A549 (cell line): ENCODE data around the gene BNIP5. TPM values are rescaled to one million over a fixed set of nuclear protein-coding genes. Genes with fewer than 3 reads are reported as not detected.

Source experiments
- ATAC-seq, 2 experiments: fragments of 200-7000 bp in 1 of 2; fragments of >200 bp in 1 of 2; cut with Nextera tagmentation in 1 of 2; cut with Tn5 transposase in 1 of 2; 3 replicates each; pipeline versions ENCODE4 v1.8.0 to v1.9.1; 2018 to 2020; ENCODE audit warnings: mild to moderate bottlenecking in 1 of 2, moderate library complexity in 1 of 2
- CTCF ChIA-PET: fragments of 300-600 bp; sonication (Branson Sonifier 250); formaldehyde crosslinking; extraction: SDS; loops from one replicate; lab custom pipeline; 2021; ENCODE audit warnings: antibody characterized with exemption, inconsistent platforms; lab: Yijun Ruan, JAX
- POLR2A ChIA-PET: fragments of 350-600 bp; formaldehyde crosslinking; extraction: SDS; loops from one replicate; lab custom pipeline; 2021; ENCODE audit warnings: antibody characterized with exemption, inconsistent platforms; lab: Yijun Ruan, JAX
- DNase-seq, 2 experiments: peaks; one replicate each; pipeline versions ENCODE4 v3.0.0 to v3.0.0-alpha.2; 2011 to 2016; ENCODE audit warnings: low read depth in 1 of 2, low spot score in 1 of 2
- FAIRE-seq: peaks from 2 replicates; lab custom pipeline; 2011; peaks lifted over from hg19 to GRCh38; lab: Jason Lieb, UNC
- H3K27ac ChIP-seq, 2 experiments: fragments of >200 bp; sonication (Bioruptor Twin); formaldehyde crosslinking; 3 replicates each; pipeline ENCODE4 v1.5.1; 2016 to 2017
- H3K4me1 ChIP-seq: fragments of >200 bp; sonication (Bioruptor Twin); formaldehyde crosslinking; 3 replicates; pipeline ENCODE4 v1.6.1; 2016
- H3K4me2 ChIP-seq: fragments of >200 bp; sonication (Bioruptor Twin); formaldehyde crosslinking; 3 replicates; pipeline ENCODE4 v1.6.1; 2016
- H3K4me3 ChIP-seq: fragments of >200 bp; sonication (Bioruptor Twin); formaldehyde crosslinking; 3 replicates; pipeline ENCODE4 v1.5.1; 2016
- H3K9me3 ChIP-seq: fragments of >200 bp; sonication (Bioruptor Twin); formaldehyde crosslinking; 3 replicates; pipeline ENCODE4 v1.6.1; 2016
- BHLHE40 ChIP-seq: IDR thresholded peaks from 2 replicates; pipeline ENCODE4 v1.6.1; 2012; ENCODE audit warnings: low read depth, low read length, inconsistent platforms
- CBX2 ChIP-seq: fragments of 200-600 bp; sonication (generic); IDR thresholded peaks from 2 replicates; pipeline ENCODE4 v1.6.1; 2016; ENCODE audit warnings: low read depth, mild to moderate bottlenecking, borderline replicate concordance
- CEBPB ChIP-seq, 2 experiments: fragments of >200 bp in 1 of 2; sonication (Bioruptor Twin) in 1 of 2; formaldehyde crosslinking in 1 of 2; IDR thresholded peaks; 2 replicates each; pipeline ENCODE4 v1.6.1; 2012 to 2016
- EHF ChIP-seq: fragments of 250-450 bp; sonication (Bioruptor Pico); IDR thresholded peaks from 2 replicates; pipeline ENCODE4 v1.5.0; 2020; ENCODE audit warnings: mild to moderate bottlenecking
- ESRRA ChIP-seq: fragments of 150-350 bp; IDR thresholded peaks from 2 replicates; pipeline ENCODE4 v1.6.1; 2014; ENCODE audit warnings: mild to moderate bottlenecking, low read length, borderline replicate concordance
- FOSB ChIP-seq: fragments of 250-450 bp; sonication (Bioruptor Pico); IDR thresholded peaks from 2 replicates; pipeline ENCODE4 v1.5.0; 2020; ENCODE audit warnings: mild to moderate bottlenecking, moderate library complexity
- FOSL2 ChIP-seq, 2 experiments: fragments of 450-650 bp in 1 of 2; fragments of >200 bp in 1 of 2; sonication (Bioruptor Twin) in 1 of 2; formaldehyde crosslinking; IDR thresholded peaks; 2 replicates each; pipeline versions ENCODE4 v1.5.0 to v1.6.1; 2016 to 2020; ENCODE audit warnings: mild to moderate bottlenecking in 1 of 2, moderate library complexity in 1 of 2
- HDAC2 ChIP-seq: fragments of 200-600 bp; sonication (generic); IDR thresholded peaks from 2 replicates; pipeline ENCODE4 v1.6.1; 2016
- HOXB13 ChIP-seq: fragments of 250-450 bp; sonication (Bioruptor Pico); IDR thresholded peaks from 2 replicates; pipeline ENCODE4 v1.5.0; 2020; ENCODE audit warnings: low read depth, mild to moderate bottlenecking, moderate library complexity
- JUNB ChIP-seq: fragments of >200 bp; sonication (Bioruptor Twin); formaldehyde crosslinking; IDR thresholded peaks from 2 replicates; pipeline ENCODE4 v1.6.1; 2016
- KDM5A ChIP-seq: fragments of 200-600 bp; sonication (generic); IDR thresholded peaks from 2 replicates; pipeline ENCODE4 v1.6.1; 2016; ENCODE audit warnings: antibody characterized with exemption, mild to moderate bottlenecking
- NFE2L2 ChIP-seq: fragments of 150-350 bp; conservative IDR thresholded peaks from 2 replicates; pipeline ENCODE4 v1.6.1; 2014; ENCODE audit warnings: low read length
- NR3C1 ChIP-seq: fragments of >200 bp; sonication (Bioruptor Twin); formaldehyde crosslinking; IDR thresholded peaks from 3 replicates; pipeline ENCODE4 v1.6.1; 2017
- SREBF2 ChIP-seq: fragments of 450-650 bp; IDR thresholded peaks from 2 replicates; pipeline ENCODE4 v1.6.1; 2014; ENCODE audit warnings: mild to moderate bottlenecking, moderate library complexity
- WGBS: methylation state at CpG from one replicate; pipeline ENCODE4 v1.1.6; 2017; ENCODE audit errors: missing lambda C conversion rate; 5-methylcytosine and 5-hydroxymethylcytosine counted together
- polyA plus RNA-seq, 4 experiments: library from polyadenylated mRNA; depleted of rRNA in 3 of 4; stranded (reverse); fragments of >200 nt; fragmentation: RNase III in 1 of 4; extraction: RNeasy Plus Mini Kit Qiagen cat#74134 plus additional on column Dnase treatment in 1 of 4; gene quantifications; 2 replicates in 3 of 4; 3 replicates in 1 of 4; pipeline ENCODE4 v1.2.3, GENCODE V29; 2011 to 2017
- TF ChIP-seq, protein P1 (sequence below): fragments of 250-450 bp; sonication (Bioruptor Pico); IDR thresholded peaks from 2 replicates; pipeline ENCODE4 v1.5.0; 2021; ENCODE audit warnings: mild to moderate bottlenecking, moderate library complexity, borderline replicate concordance
- TF ChIP-seq, protein P2 (sequence below): IDR thresholded peaks from 2 replicates; pipeline ENCODE4 v1.6.1; 2012
- TF ChIP-seq, protein P3 (sequence below): fragments of >200 bp; sonication (Bioruptor Twin); formaldehyde crosslinking; IDR thresholded peaks from 2 replicates; pipeline ENCODE4 v1.6.1; 2016
- TF ChIP-seq, protein P4 (sequence below): fragments of 150-350 bp; IDR thresholded peaks from 2 replicates; pipeline ENCODE4 v1.6.1; 2014; ENCODE audit warnings: low read depth, mild to moderate bottlenecking, low read length

BNIP5 gene
- polyA plus RNA-seq, 2 of the 4 experiments (the other 2 are of a cell fraction) = not detected

DNA sequence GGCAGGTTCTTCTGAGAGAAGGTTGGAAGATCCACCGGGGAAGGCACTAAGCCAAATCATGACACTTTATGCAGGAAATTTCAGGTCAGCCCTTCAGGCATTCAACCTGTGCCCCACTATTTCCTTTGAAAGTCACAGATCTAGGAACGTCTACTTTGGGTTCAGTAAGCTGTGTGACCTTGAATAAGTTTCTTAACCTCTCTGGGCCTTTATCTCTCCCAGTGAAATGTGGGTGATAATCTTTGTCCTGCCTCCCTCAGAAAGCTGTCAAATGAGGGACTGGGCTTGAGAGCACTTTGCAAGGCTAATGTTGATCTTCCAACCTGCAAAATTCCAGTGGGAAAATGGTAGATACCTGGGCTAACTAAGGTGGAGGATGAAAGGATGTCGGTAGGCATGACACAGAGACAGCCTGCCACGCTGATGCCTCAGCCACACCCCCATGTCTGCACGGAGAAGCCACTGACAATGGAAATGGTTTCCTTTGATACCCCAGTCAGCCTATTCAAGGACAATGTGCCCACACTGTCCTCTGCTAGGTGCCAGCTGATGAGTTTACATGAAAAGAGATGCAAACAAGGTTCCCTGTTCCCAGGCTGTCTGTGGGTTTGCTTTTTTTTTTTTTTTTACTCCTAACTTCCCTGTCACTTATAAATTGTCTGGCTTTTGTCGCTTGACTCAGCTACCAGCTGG, 9.3 kb downstream of the BNIP5 start:
- H3K4me3 ChIP-seq = no peak overlapping the region
- H3K9me3 ChIP-seq = no peaks in the 10 kb centered on the region
- WGBS = 31% methylated on average over 6 of the region's 6 CpGs
- ATAC-seq = no peak
- CTCF ChIA-PET = interaction anchor here (0.6 to 2.2 kb wide), 2 partner anchors 13 to 397 kb away, joined by 3 to 10 read pairs; no protein-coding TSS in a partner anchor
- H3K4me1 ChIP-seq = no peaks in the 10 kb centered on the region
- no peak for FAIRE-seq
- POLR2A ChIA-PET = no interaction called here
- H3K4me2 ChIP-seq = no peak overlapping the region
- H3K27ac ChIP-seq = no peak overlapping the region
- DNase-seq = no peak
- TF ChIP-seq, protein P1, sequence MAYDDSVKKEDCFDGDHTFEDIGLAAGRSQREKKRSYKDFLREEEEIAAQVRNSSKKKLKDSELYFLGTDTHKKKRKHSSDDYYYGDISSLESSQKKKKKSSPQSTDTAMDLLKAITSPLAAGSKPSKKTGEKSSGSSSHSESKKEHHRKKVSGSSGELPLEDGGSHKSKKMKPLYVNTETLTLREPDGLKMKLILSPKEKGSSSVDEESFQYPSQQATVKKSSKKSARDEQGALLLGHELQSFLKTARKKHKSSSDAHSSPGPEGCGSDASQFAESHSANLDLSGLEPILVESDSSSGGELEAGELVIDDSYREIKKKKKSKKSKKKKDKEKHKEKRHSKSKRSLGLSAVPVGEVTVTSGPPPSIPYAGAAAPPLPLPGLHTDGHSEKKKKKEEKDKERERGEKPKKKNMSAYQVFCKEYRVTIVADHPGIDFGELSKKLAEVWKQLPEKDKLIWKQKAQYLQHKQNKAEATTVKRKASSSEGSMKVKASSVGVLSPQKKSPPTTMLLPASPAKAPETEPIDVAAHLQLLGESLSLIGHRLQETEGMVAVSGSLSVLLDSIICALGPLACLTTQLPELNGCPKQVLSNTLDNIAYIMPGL = no peak
- TF ChIP-seq NR3C1 (no peak), HDAC2 (no peak), KDM5A (no peak), ESRRA (no peak)

DNA sequence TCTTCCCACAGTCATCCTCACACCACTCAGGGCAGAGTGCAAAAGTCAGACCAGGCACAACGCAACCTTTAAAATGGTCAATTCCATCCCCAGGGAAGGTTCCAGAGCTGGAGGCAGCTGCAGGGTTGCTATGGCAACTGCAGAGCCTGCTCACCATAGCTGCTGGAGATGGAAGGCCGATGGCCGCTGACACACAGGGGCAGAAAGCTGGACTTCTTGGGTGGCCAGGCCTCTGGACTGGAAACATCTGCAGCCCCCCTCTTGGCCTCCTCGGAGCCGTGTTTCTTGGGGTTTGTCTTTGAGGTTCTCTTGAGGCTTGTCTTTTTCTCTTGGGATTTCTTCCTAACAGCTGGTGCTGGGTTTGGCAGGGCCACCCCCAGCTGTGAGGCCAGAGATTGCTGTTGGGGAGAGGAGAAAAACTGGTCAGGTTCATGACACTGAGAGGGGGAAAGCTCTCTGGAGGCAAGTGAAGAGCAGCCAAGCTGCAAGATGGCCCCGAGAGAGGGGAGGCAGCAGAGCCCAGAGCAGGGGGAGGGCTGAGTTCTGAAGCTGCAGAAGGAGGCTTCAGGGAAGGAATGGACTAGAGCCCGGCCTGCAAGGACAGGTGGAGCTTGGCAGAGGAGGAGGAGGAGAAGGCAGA, 10.2 kb downstream of the BNIP5 start:
- Histone ChIP-seq H3K4me2 (no peak overlapping the region), H3K4me1 (no peaks in the 10 kb centered on the region), H3K27ac (no peak overlapping the region), H3K4me3 (no peak overlapping the region), H3K9me3 (no peaks in the 10 kb centered on the region)
- no peak for ATAC-seq
- 67% methylated on average over 7 of the region's 7 CpGs for WGBS
- POLR2A ChIA-PET = no interaction called here
- DNase-seq = no peak
- FAIRE-seq = no peak
- CTCF ChIA-PET = interaction anchor here (2.1 to 2.2 kb wide), 2 partner anchors 14 to 24 kb away, joined by 7 to 10 read pairs; no protein-coding TSS in a partner anchor
- TF ChIP-seq, protein P2, sequence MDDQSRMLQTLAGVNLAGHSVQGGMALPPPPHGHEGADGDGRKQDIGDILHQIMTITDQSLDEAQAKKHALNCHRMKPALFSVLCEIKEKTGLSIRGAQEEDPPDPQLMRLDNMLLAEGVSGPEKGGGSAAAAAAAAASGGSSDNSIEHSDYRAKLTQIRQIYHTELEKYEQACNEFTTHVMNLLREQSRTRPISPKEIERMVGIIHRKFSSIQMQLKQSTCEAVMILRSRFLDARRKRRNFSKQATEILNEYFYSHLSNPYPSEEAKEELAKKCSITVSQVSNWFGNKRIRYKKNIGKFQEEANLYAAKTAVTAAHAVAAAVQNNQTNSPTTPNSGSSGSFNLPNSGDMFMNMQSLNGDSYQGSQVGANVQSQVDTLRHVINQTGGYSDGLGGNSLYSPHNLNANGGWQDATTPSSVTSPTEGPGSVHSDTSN = no peak
- TF ChIP-seq, protein P3, sequence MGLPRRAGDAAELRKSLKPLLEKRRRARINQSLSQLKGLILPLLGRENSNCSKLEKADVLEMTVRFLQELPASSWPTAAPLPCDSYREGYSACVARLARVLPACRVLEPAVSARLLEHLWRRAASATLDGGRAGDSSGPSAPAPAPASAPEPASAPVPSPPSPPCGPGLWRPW = no peak
- TF ChIP-seq JUNB = no peak
- TF ChIP-seq, protein P4, sequence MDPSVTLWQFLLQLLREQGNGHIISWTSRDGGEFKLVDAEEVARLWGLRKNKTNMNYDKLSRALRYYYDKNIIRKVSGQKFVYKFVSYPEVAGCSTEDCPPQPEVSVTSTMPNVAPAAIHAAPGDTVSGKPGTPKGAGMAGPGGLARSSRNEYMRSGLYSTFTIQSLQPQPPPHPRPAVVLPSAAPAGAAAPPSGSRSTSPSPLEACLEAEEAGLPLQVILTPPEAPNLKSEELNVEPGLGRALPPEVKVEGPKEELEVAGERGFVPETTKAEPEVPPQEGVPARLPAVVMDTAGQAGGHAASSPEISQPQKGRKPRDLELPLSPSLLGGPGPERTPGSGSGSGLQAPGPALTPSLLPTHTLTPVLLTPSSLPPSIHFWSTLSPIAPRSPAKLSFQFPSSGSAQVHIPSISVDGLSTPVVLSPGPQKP = no peak
- no peak for TF ChIP-seq NFE2L2
- TF ChIP-seq CBX2 = no peak
- TF ChIP-seq BHLHE40 = no peak
- no peak for TF ChIP-seq FOSB (CRISPR knock-in tag)
- no peak for TF ChIP-seq FOSL2 (IDR thresholded peaks at IDR 0.05)
- no peak for TF ChIP-seq FOSL2 (CRISPR knock-in tag; IDR thresholded peaks at IDR 0.05)
- no peak for TF ChIP-seq EHF (CRISPR knock-in tag)
- no peak for TF ChIP-seq CEBPB (IDR thresholded peaks at IDR 0.05)
- no peak for TF ChIP-seq HOXB13 (CRISPR knock-in tag)
- TF ChIP-seq NR3C1 = no peak
- TF ChIP-seq SREBF2 = no peak

DNA sequence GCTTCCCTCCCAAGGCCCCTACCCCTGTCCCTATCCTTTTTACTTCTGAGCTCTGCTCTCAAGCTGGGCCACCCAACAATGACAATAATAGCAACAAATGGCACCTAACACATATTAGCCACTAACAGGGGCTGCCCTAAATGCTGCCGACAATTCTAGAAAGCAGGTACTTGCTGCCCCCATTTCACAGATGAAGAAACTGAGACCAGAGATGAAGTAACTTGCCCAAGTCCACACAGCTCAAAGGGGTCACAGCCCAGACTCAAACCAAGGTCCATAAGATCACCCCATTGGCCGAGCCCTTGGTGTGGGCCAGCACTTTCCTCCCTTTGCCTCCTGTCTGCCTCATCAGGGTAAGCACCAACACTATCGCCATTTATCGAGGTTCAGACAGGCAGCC, 12.0 kb downstream of the BNIP5 start:
- ATAC-seq = no peak
- FAIRE-seq = no peak
- no peaks in the 10 kb centered on the region for H3K4me1 ChIP-seq
- no peak overlapping the region for H3K4me3 ChIP-seq
- ChIA-PET POLR2A (no interaction called here), CTCF (interaction anchor here (1.7 to 2.1 kb wide), 2 partner anchors 16 to 22 kb away, joined by 5 to 7 read pairs; no protein-coding TSS in a partner anchor)
- no peak overlapping the region for H3K27ac ChIP-seq
- no peak overlapping the region for H3K4me2 ChIP-seq
- 100% methylated on average over 1 of the region's 4 CpGs for whole genome bisulfite sequencing
- H3K9me3 ChIP-seq = no peaks in the 10 kb centered on the region
- TF ChIP-seq, protein P1 = no peak
- TF ChIP-seq CEBPB (IDR thresholded peaks at IDR 0.05) = no peak
- no peak for DNase-seq
